Measurements from ENCODE around the gene NIN. TPM values are rescaled to one million over a fixed set of nuclear protein-coding genes. Genes with fewer than 3 reads are reported as not detected.
A peak's percentile ranks its signal among the peaks of the same experiment; 100 is the strongest.

Gene NIN
- polyA plus RNA-seq, 1 donor from 2014 or later: 47.6 TPM

GRCh38 chr14:50822501-50823042 lies 8.4 kb downstream of the NIN start:
- peaks cover 95% of the 10 kb centered on the region for H3K79me2 ChIP-seq (replicated peaks; ENCODE audit: insufficient read depth, low read length)
- no peak overlapping the region for H3K4me2 ChIP-seq (ENCODE audit: low read length)
- H2AFZ ChIP-seq (ENCODE audit: low read depth, low read length): no peak overlapping the region
- no peak overlapping the region for H3K9ac ChIP-seq (ENCODE audit: low read length)
- peaks cover 12% of the 10 kb centered on the region for H3F3A ChIP-seq (ENCODE audit: insufficient read depth, low read length, poor library complexity, severe bottlenecking)
- no peaks in the 10 kb centered on the region for H3K9me3 ChIP-seq (ENCODE audit: low read length)
- peak overlapping the region; percentile 6 for H3K4me3 ChIP-seq (ENCODE audit: low read length)
- H4K20me1 ChIP-seq (ENCODE audit: insufficient read depth): no peaks in the 10 kb centered on the region
- no peaks in the 10 kb centered on the region for H3K9me2 ChIP-seq (ENCODE audit: insufficient read depth, low read length)
- H3K36me3 ChIP-seq (ENCODE audit: insufficient read depth, low read length): no peaks in the 10 kb centered on the region
- no peaks in the 10 kb centered on the region for H3K27me3 ChIP-seq (ENCODE audit: insufficient read depth, low read depth, low read length)
- no peak overlapping the region for H3K27ac ChIP-seq (ENCODE audit: low read length)
- no peak for TF ChIP-seq TAF1 (IDR thresholded peaks at IDR 0.05; ENCODE audit: low read depth)
- TF ChIP-seq SMC3 (conservative IDR thresholded peaks at IDR 0.05; ENCODE audit: poor library complexity): no peak
- no peak for TF ChIP-seq EP300 (conservative IDR thresholded peaks at IDR 0.05; ENCODE audit: poor library complexity, severe bottlenecking)
- TF ChIP-seq, protein P1, sequence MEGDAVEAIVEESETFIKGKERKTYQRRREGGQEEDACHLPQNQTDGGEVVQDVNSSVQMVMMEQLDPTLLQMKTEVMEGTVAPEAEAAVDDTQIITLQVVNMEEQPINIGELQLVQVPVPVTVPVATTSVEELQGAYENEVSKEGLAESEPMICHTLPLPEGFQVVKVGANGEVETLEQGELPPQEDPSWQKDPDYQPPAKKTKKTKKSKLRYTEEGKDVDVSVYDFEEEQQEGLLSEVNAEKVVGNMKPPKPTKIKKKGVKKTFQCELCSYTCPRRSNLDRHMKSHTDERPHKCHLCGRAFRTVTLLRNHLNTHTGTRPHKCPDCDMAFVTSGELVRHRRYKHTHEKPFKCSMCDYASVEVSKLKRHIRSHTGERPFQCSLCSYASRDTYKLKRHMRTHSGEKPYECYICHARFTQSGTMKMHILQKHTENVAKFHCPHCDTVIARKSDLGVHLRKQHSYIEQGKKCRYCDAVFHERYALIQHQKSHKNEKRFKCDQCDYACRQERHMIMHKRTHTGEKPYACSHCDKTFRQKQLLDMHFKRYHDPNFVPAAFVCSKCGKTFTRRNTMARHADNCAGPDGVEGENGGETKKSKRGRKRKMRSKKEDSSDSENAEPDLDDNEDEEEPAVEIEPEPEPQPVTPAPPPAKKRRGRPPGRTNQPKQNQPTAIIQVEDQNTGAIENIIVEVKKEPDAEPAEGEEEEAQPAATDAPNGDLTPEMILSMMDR (IDR thresholded peaks at IDR 0.05; ENCODE audit: poor library complexity, severe bottlenecking): no peak
- no peak for TF ChIP-seq POLR2AphosphoS5 (IDR thresholded peaks at IDR 0.05)
- TF ChIP-seq EZH2 (IDR thresholded peaks at IDR 0.05; ENCODE audit: borderline replicate concordance, insufficient read depth, low read length, poor library complexity, severe bottlenecking): no peak
- no peak for TF ChIP-seq RAD21 (conservative IDR thresholded peaks at IDR 0.05)
- no peak for TF ChIP-seq MXI1 (conservative IDR thresholded peaks at IDR 0.05; ENCODE audit: poor library complexity, severe bottlenecking)
- TF ChIP-seq, protein P2, sequence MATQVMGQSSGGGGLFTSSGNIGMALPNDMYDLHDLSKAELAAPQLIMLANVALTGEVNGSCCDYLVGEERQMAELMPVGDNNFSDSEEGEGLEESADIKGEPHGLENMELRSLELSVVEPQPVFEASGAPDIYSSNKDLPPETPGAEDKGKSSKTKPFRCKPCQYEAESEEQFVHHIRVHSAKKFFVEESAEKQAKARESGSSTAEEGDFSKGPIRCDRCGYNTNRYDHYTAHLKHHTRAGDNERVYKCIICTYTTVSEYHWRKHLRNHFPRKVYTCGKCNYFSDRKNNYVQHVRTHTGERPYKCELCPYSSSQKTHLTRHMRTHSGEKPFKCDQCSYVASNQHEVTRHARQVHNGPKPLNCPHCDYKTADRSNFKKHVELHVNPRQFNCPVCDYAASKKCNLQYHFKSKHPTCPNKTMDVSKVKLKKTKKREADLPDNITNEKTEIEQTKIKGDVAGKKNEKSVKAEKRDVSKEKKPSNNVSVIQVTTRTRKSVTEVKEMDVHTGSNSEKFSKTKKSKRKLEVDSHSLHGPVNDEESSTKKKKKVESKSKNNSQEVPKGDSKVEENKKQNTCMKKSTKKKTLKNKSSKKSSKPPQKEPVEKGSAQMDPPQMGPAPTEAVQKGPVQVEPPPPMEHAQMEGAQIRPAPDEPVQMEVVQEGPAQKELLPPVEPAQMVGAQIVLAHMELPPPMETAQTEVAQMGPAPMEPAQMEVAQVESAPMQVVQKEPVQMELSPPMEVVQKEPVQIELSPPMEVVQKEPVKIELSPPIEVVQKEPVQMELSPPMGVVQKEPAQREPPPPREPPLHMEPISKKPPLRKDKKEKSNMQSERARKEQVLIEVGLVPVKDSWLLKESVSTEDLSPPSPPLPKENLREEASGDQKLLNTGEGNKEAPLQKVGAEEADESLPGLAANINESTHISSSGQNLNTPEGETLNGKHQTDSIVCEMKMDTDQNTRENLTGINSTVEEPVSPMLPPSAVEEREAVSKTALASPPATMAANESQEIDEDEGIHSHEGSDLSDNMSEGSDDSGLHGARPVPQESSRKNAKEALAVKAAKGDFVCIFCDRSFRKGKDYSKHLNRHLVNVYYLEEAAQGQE (IDR thresholded peaks at IDR 0.05; ENCODE audit: borderline replicate concordance): no peak

GRCh38 chr14:50821510-50822464 lies 9.2 kb downstream of the NIN start:
- peaks cover 8% of the 10 kb centered on the region for H3F3A ChIP-seq (ENCODE audit: insufficient read depth, low read length, poor library complexity, severe bottlenecking)
- H4K20me1 ChIP-seq (ENCODE audit: insufficient read depth): no peaks in the 10 kb centered on the region
- H3K79me2 ChIP-seq (replicated peaks; ENCODE audit: insufficient read depth, low read length): peaks cover 95% of the 10 kb centered on the region
- H3K36me3 ChIP-seq (ENCODE audit: insufficient read depth, low read length): peaks cover 3% of the 10 kb centered on the region
- H3K4me3 ChIP-seq (ENCODE audit: low read length): peak overlapping the region; percentile 6
- H3K9me2 ChIP-seq (ENCODE audit: insufficient read depth, low read length): no peaks in the 10 kb centered on the region
- no peak overlapping the region for H2AFZ ChIP-seq (ENCODE audit: low read depth, low read length)
- H3K27me3 ChIP-seq (ENCODE audit: insufficient read depth, low read depth, low read length): no peaks in the 10 kb centered on the region
- TF ChIP-seq, protein P2 (IDR thresholded peaks at IDR 0.05; ENCODE audit: borderline replicate concordance): no peak
- TF ChIP-seq EZH2 (IDR thresholded peaks at IDR 0.05; ENCODE audit: borderline replicate concordance, insufficient read depth, low read length, poor library complexity, severe bottlenecking) (no peak), POLR2AphosphoS5 (IDR thresholded peaks at IDR 0.05) (no peak), MXI1 (conservative IDR thresholded peaks at IDR 0.05; ENCODE audit: poor library complexity, severe bottlenecking) (no peak), SMC3 (conservative IDR thresholded peaks at IDR 0.05; ENCODE audit: poor library complexity) (no peak), RAD21 (conservative IDR thresholded peaks at IDR 0.05) (no peak), TAF1 (IDR thresholded peaks at IDR 0.05; ENCODE audit: low read depth) (no peak), EP300 (conservative IDR thresholded peaks at IDR 0.05; ENCODE audit: poor library complexity, severe bottlenecking) (no peak)
- TF ChIP-seq, protein P1 (IDR thresholded peaks at IDR 0.05; ENCODE audit: poor library complexity, severe bottlenecking): no peak
- H3K9ac ChIP-seq (ENCODE audit: low read length): no peak overlapping the region
- H3K27ac ChIP-seq (ENCODE audit: low read length): no peak overlapping the region
- no peaks in the 10 kb centered on the region for H3K9me3 ChIP-seq (ENCODE audit: low read length)
- H3K4me2 ChIP-seq (ENCODE audit: low read length): no peak overlapping the region
